Activated T-cell treated with anti-CD3 and anti-CD28 coated beads, Interleukin-2, amount 50 U/mL, for 4 hours (primary cell): ENCODE results near the gene LSM8. TPM values are rescaled to one million over a fixed set of nuclear protein-coding genes. Genes with fewer than 3 reads are reported as not detected.

ENCODE experiments used
- ATAC-seq, 2 donors: fragments of 200-7000 bp; cut with Tn5 transposase; one replicate each; pipeline ENCODE4 v1.10.0; 2021
- DNase-seq: peaks from one replicate; pipeline ENCODE4 v3.0.0-alpha.2; 2020
- H3K27me3 Mint-ChIP-seq: one replicate; pipeline ENCODE4 v1.8.0; 2021; ENCODE audit warnings: low read depth, mixed read lengths
- H3K36me3 Mint-ChIP-seq: one replicate; pipeline ENCODE4 v1.8.0; 2022; ENCODE audit warnings: mixed read lengths; ENCODE audit not compliant: insufficient read depth
- H3K4me1 Mint-ChIP-seq: one replicate; pipeline ENCODE4 v1.8.0; 2021; ENCODE audit warnings: low read depth, mixed read lengths
- H3K4me3 Mint-ChIP-seq: one replicate; pipeline ENCODE4 v1.8.0; 2021; ENCODE audit warnings: mild to moderate bottlenecking, moderate library complexity, mixed read lengths
- H3K9me3 Mint-ChIP-seq: one replicate; pipeline ENCODE4 v1.8.0; 2021; ENCODE audit warnings: mixed read lengths
- total RNA-seq, 3 donors: library from RNA; stranded (reverse); gene quantifications; one replicate each; pipeline ENCODE4 v1.2.1, GENCODE V29; 2021

LSM8 gene
- total RNA-seq, 3 donors from 2014 or later, result 45.9 to 51.7 (median 50.6) TPM

GRCh38 chr7:118182593-118183427, 1.2 kb upstream of the LSM8 start:
- Mint-ChIP-seq H3K4me1 (peaks cover 37% of the 10 kb centered on the region), H3K27me3 (peaks cover under 1% of the 10 kb centered on the region), H3K9me3 (no peaks in the 10 kb centered on the region), H3K4me3 (peak overlapping the region; percentile 90), H3K36me3 (peaks cover 21% of the 10 kb centered on the region)
- DNase-seq (no peak), ATAC-seq (no peak)

- Mint-ChIP-seq H3K4me3 (peak overlapping the region; percentile 90), H3K36me3 (peaks cover 27% of the 10 kb centered on the region), H3K27me3 (no peaks in the 10 kb centered on the region), H3K4me1 (peaks cover 38% of the 10 kb centered on the region), H3K9me3 (no peaks in the 10 kb centered on the region)
- ATAC-seq, result peak; percentile 3 to 12
- DNase-seq, result no peak
These were observed 557 bp upstream of the LSM8 start for GRCh38 chr7:118183428-118183785.

GRCh38 chr7:118184565-118184940, 589 bp downstream of the LSM8 start:
- no peaks in the 10 kb centered on the region for H3K27me3 Mint-ChIP-seq
- no peak for DNase-seq
- peaks cover 38% of the 10 kb centered on the region for H3K4me1 Mint-ChIP-seq
- ATAC-seq, result no peak
- no peaks in the 10 kb centered on the region for H3K9me3 Mint-ChIP-seq
- H3K36me3 Mint-ChIP-seq, result peaks cover 27% of the 10 kb centered on the region
- peak overlapping the region; percentile 90 for H3K4me3 Mint-ChIP-seq

GRCh38 chr7:118185163-118185860, 1.3 kb downstream of the LSM8 start:
- Mint-ChIP-seq H3K4me1 (peaks cover 39% of the 10 kb centered on the region), H3K4me3 (peak overlapping the region; percentile 90), H3K36me3 (peaks cover 27% of the 10 kb centered on the region), H3K27me3 (no peaks in the 10 kb centered on the region), H3K9me3 (no peaks in the 10 kb centered on the region)
- no peak for ATAC-seq
- no peak for DNase-seq

- Mint-ChIP-seq H3K9me3 (no peaks in the 10 kb centered on the region), H3K27me3 (no peaks in the 10 kb centered on the region), H3K4me1 (peaks cover 39% of the 10 kb centered on the region), H3K36me3 (peaks cover 27% of the 10 kb centered on the region), H3K4me3 (peak overlapping the region; percentile 90)
- ATAC-seq, result no peak
- DNase-seq, result no peak
These were observed 2.5 kb downstream of the LSM8 start for GRCh38 chr7:118186501-118186900.

- no peaks in the 10 kb centered on the region for H3K27me3 Mint-ChIP-seq
- ATAC-seq (no peak), DNase-seq (no peak)
- H3K4me1 Mint-ChIP-seq, result peaks cover 5% of the 10 kb centered on the region
- H3K36me3 Mint-ChIP-seq, result peaks cover 10% of the 10 kb centered on the region
- no peaks in the 10 kb centered on the region for H3K9me3 Mint-ChIP-seq
- no peak overlapping the region for H3K4me3 Mint-ChIP-seq
These were observed 10.6 kb downstream of the LSM8 start for GRCh38 chr7:118194571-118194970.

GRCh38 chr7:118195837-118196474, 12.0 kb downstream of the LSM8 start:
- Mint-ChIP-seq H3K4me3 (no peak overlapping the region), H3K9me3 (no peaks in the 10 kb centered on the region), H3K36me3 (peaks cover 10% of the 10 kb centered on the region), H3K27me3 (no peaks in the 10 kb centered on the region), H3K4me1 (peaks cover 4% of the 10 kb centered on the region)
- peak; percentile 39 for DNase-seq
- peak; percentile 67 to 73 for ATAC-seq

GRCh38 chr7:118202061-118202460, 18.1 kb downstream of the LSM8 start:
- Mint-ChIP-seq H3K9me3 (no peaks in the 10 kb centered on the region), H3K36me3 (peaks cover 2% of the 10 kb centered on the region), H3K4me3 (no peak overlapping the region), H3K27me3 (no peaks in the 10 kb centered on the region), H3K4me1 (no peaks in the 10 kb centered on the region)
- DNase-seq, result no peak
- no peak for ATAC-seq

GRCh38 chr7:118214051-118214832, 30.3 kb downstream of the LSM8 start:
- no peaks in the 10 kb centered on the region for H3K36me3 Mint-ChIP-seq
- peak overlapping the region; percentile 78 for H3K4me3 Mint-ChIP-seq
- H3K9me3 Mint-ChIP-seq, result no peaks in the 10 kb centered on the region
- peak; percentile 97 for ATAC-seq
- peaks cover 13% of the 10 kb centered on the region for H3K4me1 Mint-ChIP-seq
- peak; percentile 68 for DNase-seq
- peaks cover 27% of the 10 kb centered on the region for H3K27me3 Mint-ChIP-seq

GRCh38 chr7:118214833-118215182, 30.8 kb downstream of the LSM8 start:
- H3K4me3 Mint-ChIP-seq, result peak overlapping the region; percentile 78
- ATAC-seq (peak; percentile 6 to 23), DNase-seq (no peak)
- H3K36me3 Mint-ChIP-seq, result no peaks in the 10 kb centered on the region
- peaks cover 13% of the 10 kb centered on the region for H3K4me1 Mint-ChIP-seq
- no peaks in the 10 kb centered on the region for H3K9me3 Mint-ChIP-seq
- peaks cover 27% of the 10 kb centered on the region for H3K27me3 Mint-ChIP-seq

- Mint-ChIP-seq H3K4me1 (peaks cover 13% of the 10 kb centered on the region), H3K36me3 (no peaks in the 10 kb centered on the region), H3K9me3 (no peaks in the 10 kb centered on the region), H3K27me3 (peaks cover 25% of the 10 kb centered on the region), H3K4me3 (no peak overlapping the region)
- DNase-seq (no peak), ATAC-seq (no peak)
These were observed 33.3 kb downstream of the LSM8 start for GRCh38 chr7:118217210-118217619.

- no peak overlapping the region for H3K4me3 Mint-ChIP-seq
- ATAC-seq (no peak), DNase-seq (no peak)
- peaks cover 13% of the 10 kb centered on the region for H3K4me1 Mint-ChIP-seq
- H3K27me3 Mint-ChIP-seq, result peaks cover 18% of the 10 kb centered on the region
- no peaks in the 10 kb centered on the region for H3K9me3 Mint-ChIP-seq
- H3K36me3 Mint-ChIP-seq, result no peaks in the 10 kb centered on the region
These were observed 34.6 kb downstream of the LSM8 start for GRCh38 chr7:118218413-118219156.

- Mint-ChIP-seq H3K9me3 (no peaks in the 10 kb centered on the region), H3K4me3 (no peak overlapping the region), H3K36me3 (no peaks in the 10 kb centered on the region), H3K4me1 (peaks cover 9% of the 10 kb centered on the region), H3K27me3 (peaks cover 14% of the 10 kb centered on the region)
- DNase-seq (no peak), ATAC-seq (no peak)
These were observed 35.2 kb downstream of the LSM8 start for GRCh38 chr7:118219157-118219512.
